HFF-Myc (cell line): ENCODE results near the gene PIGB.
A peak's percentile ranks its signal among the peaks of the same experiment; 100 is the strongest.

Experiments used
- DNase-seq: peaks from one replicate; pipeline ENCODE4 v3.0.0-alpha.2; 2011; ENCODE audit warnings: low read depth; ENCODE audit errors: extremely low read depth
- H3K4me3 ChIP-seq: replicated peaks from 2 replicates; pipeline ENCODE4 v1.5.1; 2011; ENCODE audit warnings: low read depth, mild to moderate bottlenecking, control low read depth, low read length
- TF ChIP-seq, protein P1 (sequence below): IDR thresholded peaks from 2 replicates; pipeline ENCODE4 v1.5.1; 2012; ENCODE audit warnings: mild to moderate bottlenecking, low read depth, low read length, control low read depth; ENCODE audit errors: missing control alignments

The PIGB gene

DNA sequence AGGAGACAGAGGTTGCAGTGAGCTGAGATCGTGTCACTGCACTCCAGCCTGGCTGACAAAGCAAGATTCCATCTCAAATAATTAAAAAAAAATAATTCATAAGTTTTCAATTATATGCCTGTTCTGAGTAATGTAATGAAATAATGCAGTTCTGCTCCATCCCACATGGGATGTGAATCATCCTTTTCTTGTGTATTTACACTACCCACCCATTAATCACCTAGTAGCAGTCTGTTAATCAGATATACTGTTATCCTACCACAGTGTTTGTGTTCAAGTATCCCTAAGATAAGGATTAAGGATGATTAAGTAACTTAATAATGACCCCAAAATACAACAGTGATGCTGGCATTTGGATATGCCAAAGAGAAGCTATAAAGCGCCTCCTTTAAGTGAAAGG is 38.8 kb downstream of the PIGB start:
- DNase-seq: peak; percentile 17
- TF ChIP-seq, protein P1, sequence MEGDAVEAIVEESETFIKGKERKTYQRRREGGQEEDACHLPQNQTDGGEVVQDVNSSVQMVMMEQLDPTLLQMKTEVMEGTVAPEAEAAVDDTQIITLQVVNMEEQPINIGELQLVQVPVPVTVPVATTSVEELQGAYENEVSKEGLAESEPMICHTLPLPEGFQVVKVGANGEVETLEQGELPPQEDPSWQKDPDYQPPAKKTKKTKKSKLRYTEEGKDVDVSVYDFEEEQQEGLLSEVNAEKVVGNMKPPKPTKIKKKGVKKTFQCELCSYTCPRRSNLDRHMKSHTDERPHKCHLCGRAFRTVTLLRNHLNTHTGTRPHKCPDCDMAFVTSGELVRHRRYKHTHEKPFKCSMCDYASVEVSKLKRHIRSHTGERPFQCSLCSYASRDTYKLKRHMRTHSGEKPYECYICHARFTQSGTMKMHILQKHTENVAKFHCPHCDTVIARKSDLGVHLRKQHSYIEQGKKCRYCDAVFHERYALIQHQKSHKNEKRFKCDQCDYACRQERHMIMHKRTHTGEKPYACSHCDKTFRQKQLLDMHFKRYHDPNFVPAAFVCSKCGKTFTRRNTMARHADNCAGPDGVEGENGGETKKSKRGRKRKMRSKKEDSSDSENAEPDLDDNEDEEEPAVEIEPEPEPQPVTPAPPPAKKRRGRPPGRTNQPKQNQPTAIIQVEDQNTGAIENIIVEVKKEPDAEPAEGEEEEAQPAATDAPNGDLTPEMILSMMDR: no peak
- no peak overlapping the region for H3K4me3 ChIP-seq

DNA sequence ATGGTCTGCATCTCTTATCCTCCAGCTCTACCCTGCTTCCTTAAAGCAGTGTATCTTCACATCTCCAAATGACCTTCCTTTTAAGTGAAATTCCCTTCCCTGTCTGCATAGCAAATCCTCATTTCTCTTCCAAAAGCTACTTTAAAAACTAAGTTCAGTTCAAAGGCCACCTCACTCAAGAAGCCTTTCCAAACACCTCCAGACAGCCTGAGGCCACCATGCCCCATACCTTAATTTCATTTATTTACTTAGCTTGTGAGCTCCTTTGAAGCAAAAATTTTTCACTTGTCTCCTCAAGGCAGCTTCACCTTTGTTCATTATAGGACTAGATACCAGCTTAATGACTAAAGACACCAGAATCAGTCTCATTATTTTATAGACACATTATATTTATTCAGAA is 39.4 kb downstream of the PIGB start:
- TF ChIP-seq, protein P1: no peak
- no peak overlapping the region for H3K4me3 ChIP-seq
- no peak for DNase-seq

DNA sequence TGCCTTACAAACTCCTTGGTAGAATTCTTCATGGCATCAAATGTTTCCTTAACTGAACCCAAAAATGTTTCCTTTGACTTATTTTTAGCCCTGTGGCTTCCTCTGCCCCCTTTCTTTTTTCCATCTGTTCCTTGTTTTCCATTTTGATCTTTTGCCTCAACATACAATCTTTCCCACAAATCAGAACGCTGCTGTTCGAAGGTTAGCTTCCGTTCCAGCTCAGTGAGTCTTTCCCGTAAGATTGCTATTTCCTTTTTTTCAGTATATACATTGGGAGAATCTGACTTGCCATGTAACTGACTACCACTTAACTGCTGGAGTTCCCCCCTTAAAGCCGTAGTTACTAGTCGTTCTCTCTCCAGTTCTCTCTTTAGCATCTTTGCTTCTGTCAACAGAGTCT is 41.2 kb downstream of the PIGB start:
- H3K4me3 ChIP-seq: no peak overlapping the region
- TF ChIP-seq, protein P1: no peak
- DNase-seq: no peak

DNA sequence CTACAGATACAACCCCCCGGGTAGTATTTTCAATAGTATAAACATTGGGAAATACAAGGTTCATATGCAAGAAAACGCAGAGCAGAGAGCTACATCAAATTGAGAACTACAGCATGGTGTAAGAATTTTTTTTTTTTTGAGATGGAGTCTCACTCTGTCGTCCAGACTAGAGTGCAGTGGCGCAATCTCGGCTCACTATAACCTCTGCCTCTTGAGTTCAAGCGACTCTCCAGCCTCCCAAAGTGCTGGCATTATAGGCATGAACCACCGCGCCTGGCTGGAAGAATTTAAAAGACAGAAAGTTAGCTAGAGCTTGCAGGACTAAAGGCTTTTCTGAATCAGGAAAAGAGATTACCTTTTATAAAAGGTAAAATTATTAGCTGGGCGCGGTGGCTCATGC is 42.0 kb downstream of the PIGB start:
- TF ChIP-seq, protein P1: no peak
- no peak for DNase-seq
- no peak overlapping the region for H3K4me3 ChIP-seq

DNA sequence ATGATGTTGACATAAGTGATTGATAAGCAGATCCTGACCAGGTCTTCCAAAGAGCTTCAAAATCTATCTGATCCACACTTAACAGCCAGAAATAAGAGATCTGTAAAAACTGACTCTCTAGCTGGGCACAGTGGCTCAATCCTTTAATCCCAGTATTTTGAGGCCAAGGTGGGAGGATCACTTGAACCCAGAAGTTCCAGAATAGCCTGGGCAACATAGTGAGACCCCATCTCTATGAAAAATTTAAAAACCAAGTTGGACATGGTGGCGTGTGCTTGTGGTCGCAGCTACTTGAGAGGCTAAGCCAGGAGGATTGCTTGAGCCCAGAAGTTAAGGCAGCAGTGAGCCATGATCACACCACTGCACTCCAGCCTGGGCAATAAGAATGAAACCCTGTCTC is 43.6 kb downstream of the PIGB start:
- DNase-seq: no peak
- TF ChIP-seq, protein P1: no peak

DNA sequence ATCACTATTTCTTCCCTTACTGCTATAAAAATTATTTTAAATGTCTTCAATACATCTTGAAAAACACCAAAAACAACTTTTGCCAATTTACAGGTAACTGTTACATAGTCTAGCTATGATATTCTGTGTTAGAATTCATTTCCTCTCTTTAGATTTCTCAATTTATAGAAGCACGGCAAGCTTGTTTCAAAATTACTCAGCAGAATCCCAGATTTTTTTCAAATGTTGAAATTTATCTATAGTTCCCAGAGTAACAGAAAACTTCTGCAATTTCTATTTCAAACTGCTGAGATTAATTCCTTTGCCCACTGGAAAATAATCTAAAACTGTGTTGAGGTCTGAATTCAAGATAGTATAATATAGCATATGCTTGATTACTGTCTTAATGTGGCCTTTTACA is 48.0 kb downstream of the PIGB start:
- TF ChIP-seq, protein P1: no peak
- H3K4me3 ChIP-seq: no peak overlapping the region
- no peak for DNase-seq

More for the DNA sequence above, 43.6 kb downstream of the PIGB start:
- H3K4me3 ChIP-seq: no peak overlapping the region

DNA sequence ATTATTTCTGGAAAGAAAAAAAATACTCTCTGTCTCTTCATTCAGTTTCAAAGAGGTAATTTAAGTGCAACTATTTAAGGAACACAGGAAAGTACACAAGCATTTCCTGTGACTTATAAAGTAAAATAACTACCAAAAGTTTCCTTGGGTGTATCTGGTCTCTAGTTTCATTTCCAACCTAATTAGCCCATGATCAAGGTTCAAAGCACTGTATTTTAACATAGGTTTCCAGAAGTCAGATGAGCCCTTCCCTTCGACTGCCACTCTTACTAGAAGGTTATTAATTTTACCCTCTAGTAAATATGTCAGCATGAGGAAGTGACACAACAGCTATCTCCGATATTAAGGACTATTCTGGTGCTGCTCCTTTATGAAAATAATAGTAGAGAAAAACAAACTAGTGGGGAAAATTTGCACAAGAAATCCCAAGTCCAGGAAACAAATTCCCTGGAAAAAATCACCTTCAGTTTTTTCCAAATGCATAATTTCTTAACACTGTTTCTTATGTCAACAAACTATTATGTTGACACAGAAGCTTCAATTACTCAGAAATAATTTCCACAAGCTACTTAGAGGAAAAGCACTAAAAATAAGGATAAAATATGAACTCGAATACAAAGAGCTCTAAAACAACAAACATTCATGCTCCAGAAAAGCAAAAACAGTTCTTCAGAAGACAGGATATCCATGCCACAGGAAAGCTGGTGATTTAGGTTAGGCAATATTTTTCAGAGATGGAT is 53.8 kb downstream of the PIGB start:
- DNase-seq: no peak
- TF ChIP-seq, protein P1: no peak
- H3K4me3 ChIP-seq: no peak overlapping the region
